A673 (cell line): ENCODE data around the gene LRBA. TPM values are rescaled to one million over a fixed set of nuclear protein-coding genes. Genes with fewer than 3 reads are reported as not detected.

Experiments
- BruUV-seq: library from RNA; stranded (reverse); fragments of 400-500 nt; replicated peaks from 2 replicates; lab custom pipeline; 2021; lab: Mats Ljungman, UMichigan
- CTCF ChIA-PET: fragments of 300-600 bp; sonication (Branson Sonifier 250); formaldehyde crosslinking; loops from one replicate; lab custom pipeline; 2022; ENCODE audit warnings: antibody characterized with exemption; lab: Charles Lee
- POLR2A ChIA-PET: fragments of 300-600 bp; sonication (Branson Sonifier 250); formaldehyde crosslinking; loops from one replicate; lab custom pipeline; 2022; ENCODE audit warnings: antibody characterized with exemption; ENCODE audit not compliant: low non-redundant PET; lab: Charles Lee
- DNase-seq: peaks from one replicate; pipeline ENCODE4 v3.0.0-alpha.2; 2015; ENCODE audit warnings: low spot score
- H3K27ac ChIP-seq: fragments of 200-600 bp; sonication (generic); 2 replicates; pipeline ENCODE4 v1.5.1; 2016; ENCODE audit warnings: mixed run types, low read depth, mild to moderate bottlenecking, mixed read lengths, antibody characterized with exemption, low read length; ENCODE audit not compliant: poor library complexity, severe bottlenecking
- H3K27me3 ChIP-seq: fragments of 200-600 bp; sonication (generic); replicated peaks from 2 replicates; pipeline ENCODE4 v1.6.1; 2017; ENCODE audit warnings: mixed run types, low read depth, mild to moderate bottlenecking, mixed read lengths, antibody characterized with exemption, low read length; ENCODE audit not compliant: insufficient read depth, poor library complexity
- H3K36me3 ChIP-seq: fragments of 200-600 bp; sonication (generic); 2 replicates; pipeline ENCODE4 v1.6.1; 2016; ENCODE audit warnings: mixed run types, mild to moderate bottlenecking, mixed read lengths, antibody characterized with exemption, low read length; ENCODE audit not compliant: insufficient read depth, poor library complexity, severe bottlenecking
- H3K4me1 ChIP-seq: fragments of 200-600 bp; sonication (generic); 2 replicates; pipeline ENCODE4 v1.6.1; 2017; ENCODE audit warnings: mixed run types, mild to moderate bottlenecking, mixed read lengths, antibody characterized with exemption, low read length; ENCODE audit not compliant: insufficient read depth, poor library complexity, severe bottlenecking
- H3K4me3 ChIP-seq: fragments of 200-600 bp; sonication (generic); 2 replicates; pipeline ENCODE4 v1.5.1; 2016; ENCODE audit warnings: low read depth, mixed run types, mild to moderate bottlenecking, mixed read lengths, low read length; ENCODE audit not compliant: poor library complexity, severe bottlenecking
- H3K9me3 ChIP-seq: fragments of 200-600 bp; sonication (generic); 2 replicates; pipeline ENCODE4 v1.6.1; 2016; ENCODE audit warnings: mixed run types, low read depth, mild to moderate bottlenecking, mixed read lengths, antibody characterized with exemption, low read length; ENCODE audit not compliant: poor library complexity, severe bottlenecking
- CTCF ChIP-seq: fragments of 300-800, 200-600 bp; sonication (generic); conservative IDR thresholded peaks from 2 replicates; pipeline ENCODE4 v1.5.1; 2017; ENCODE audit warnings: low read depth, mild to moderate bottlenecking, antibody characterized with exemption, low read length, moderate library complexity, mixed read lengths
- EZH2 ChIP-seq: fragments of 200-600 bp; sonication (generic); IDR thresholded peaks from 2 replicates; pipeline ENCODE4 v1.6.1; 2017; ENCODE audit warnings: borderline replicate concordance, low read depth, mild to moderate bottlenecking, mixed read lengths, antibody characterized with exemption, low read length; ENCODE audit not compliant: poor library complexity, severe bottlenecking
- intact Hi-C: fragments of 100-400 bp; cut with micrococcal nuclease; formaldehyde crosslinking; loops from one replicate; pipeline ENCODE4 v1.10.0; 2022; ENCODE audit not compliant: unreplicated experiment
- total RNA-seq: library from RNA; stranded (reverse); gene quantifications from 2 replicates; pipeline ENCODE4 v1.2.3, GENCODE V29; 2021

The LRBA gene
- total RNA-seq, 1 experiment from 2014 or later = 35.7 TPM

- Histone ChIP-seq H3K9me3 (no peaks in the 10 kb centered on the region), H3K4me3 (no peak overlapping the region), H3K27me3 (no peaks in the 10 kb centered on the region), H3K27ac (no peak overlapping the region), H3K36me3 (no peaks in the 10 kb centered on the region), H3K4me1 (peaks cover 39% of the 10 kb centered on the region)
- CTCF ChIA-PET = no interaction called here
- TF ChIP-seq EZH2 (no peak), CTCF (no peak)
- DNase-seq = no peak
- intact Hi-C loops = no loop called here
- POLR2A ChIA-PET = no interaction called here
- BruUV-seq = no TSS peak
These were observed 780.8 kb downstream of the LRBA start for GRCh38 chr4:150234246-150234645.

- H3K27ac ChIP-seq = no peak overlapping the region
- no peaks in the 10 kb centered on the region for H3K27me3 ChIP-seq
- H3K4me1 ChIP-seq = peaks cover 35% of the 10 kb centered on the region
- DNase-seq = no peak
- POLR2A ChIA-PET = no interaction called here
- TF ChIP-seq EZH2 (no peak), CTCF (no peak)
- CTCF ChIA-PET = no interaction called here
- intact Hi-C loops = no loop called here
- H3K4me3 ChIP-seq = no peak overlapping the region
- H3K36me3 ChIP-seq = no peaks in the 10 kb centered on the region
- H3K9me3 ChIP-seq = no peaks in the 10 kb centered on the region
- no TSS peak for BruUV-seq
These were observed 783.1 kb downstream of the LRBA start for GRCh38 chr4:150232029-150232428.

DNA sequence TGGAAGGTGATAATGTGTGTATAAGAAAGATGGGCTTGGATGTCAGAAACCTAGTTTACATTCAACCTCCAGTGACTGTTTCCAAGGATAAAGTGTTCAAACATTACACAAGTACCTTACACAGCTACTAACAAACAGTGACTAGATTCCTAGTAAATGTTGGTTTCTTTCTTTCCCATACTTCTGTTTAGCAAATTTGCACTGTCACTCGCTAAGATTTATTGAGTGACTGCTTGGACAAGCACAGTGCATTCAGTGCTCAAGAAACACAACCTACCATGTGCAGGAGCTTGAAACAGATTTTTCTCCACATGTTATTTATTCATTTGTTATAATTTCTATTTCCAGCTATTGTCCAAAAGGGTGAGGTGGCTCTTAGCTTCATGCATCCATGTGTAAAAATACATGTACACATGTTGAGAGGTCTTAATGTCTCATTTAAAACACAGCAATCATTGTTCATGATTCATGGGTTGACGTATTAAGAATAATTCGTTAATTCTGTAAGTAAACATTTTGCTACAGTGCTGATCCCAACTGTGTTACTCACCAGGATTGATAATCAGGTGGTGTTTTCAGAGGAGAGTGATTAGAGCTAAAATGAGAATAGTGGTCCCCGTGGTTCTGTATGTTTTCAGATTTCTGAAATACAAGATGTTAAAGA is 783.8 kb downstream of the LRBA start:
- DNase-seq = no peak
- H3K27me3 ChIP-seq = no peaks in the 10 kb centered on the region
- TF ChIP-seq CTCF (no peak), EZH2 (no peak)
- H3K4me1 ChIP-seq = peaks cover 27% of the 10 kb centered on the region
- CTCF ChIA-PET = interaction anchor here (1.1 to 1.4 kb wide), 2 partner anchors 11 to 14 kb away, joined by 4 read pairs; no protein-coding TSS in a partner anchor
- H3K4me3 ChIP-seq = no peak overlapping the region
- intact Hi-C loops = no loop called here
- no peaks in the 10 kb centered on the region for H3K36me3 ChIP-seq
- H3K27ac ChIP-seq = no peak overlapping the region
- POLR2A ChIA-PET = interaction anchor here (0.6 kb wide), 2 partner anchors 49 to 169 kb away, joined by 3 to 8 read pairs; no protein-coding TSS in a partner anchor
- no peaks in the 10 kb centered on the region for H3K9me3 ChIP-seq
- no TSS peak for BruUV-seq
